GM23248 (cell line): ENCODE results near the gene EXTL1.

Experiments used
- EZH2 ChIP-seq: fragments of 200-600 bp; sonication (generic); IDR thresholded peaks from 2 replicates; pipeline ENCODE4 v1.6.1; 2018; ENCODE audit warnings: antibody characterized with exemption, mild to moderate bottlenecking; ENCODE audit not compliant: insufficient read depth, poor library complexity, severe bottlenecking
- EZH2phosphoT487 ChIP-seq: fragments of 200-600 bp; sonication (generic); IDR thresholded peaks from 2 replicates; pipeline ENCODE4 v1.6.1; 2018; ENCODE audit warnings: antibody characterized with exemption, moderate library complexity, mild to moderate bottlenecking, low read depth; ENCODE audit not compliant: insufficient read depth

DNA sequence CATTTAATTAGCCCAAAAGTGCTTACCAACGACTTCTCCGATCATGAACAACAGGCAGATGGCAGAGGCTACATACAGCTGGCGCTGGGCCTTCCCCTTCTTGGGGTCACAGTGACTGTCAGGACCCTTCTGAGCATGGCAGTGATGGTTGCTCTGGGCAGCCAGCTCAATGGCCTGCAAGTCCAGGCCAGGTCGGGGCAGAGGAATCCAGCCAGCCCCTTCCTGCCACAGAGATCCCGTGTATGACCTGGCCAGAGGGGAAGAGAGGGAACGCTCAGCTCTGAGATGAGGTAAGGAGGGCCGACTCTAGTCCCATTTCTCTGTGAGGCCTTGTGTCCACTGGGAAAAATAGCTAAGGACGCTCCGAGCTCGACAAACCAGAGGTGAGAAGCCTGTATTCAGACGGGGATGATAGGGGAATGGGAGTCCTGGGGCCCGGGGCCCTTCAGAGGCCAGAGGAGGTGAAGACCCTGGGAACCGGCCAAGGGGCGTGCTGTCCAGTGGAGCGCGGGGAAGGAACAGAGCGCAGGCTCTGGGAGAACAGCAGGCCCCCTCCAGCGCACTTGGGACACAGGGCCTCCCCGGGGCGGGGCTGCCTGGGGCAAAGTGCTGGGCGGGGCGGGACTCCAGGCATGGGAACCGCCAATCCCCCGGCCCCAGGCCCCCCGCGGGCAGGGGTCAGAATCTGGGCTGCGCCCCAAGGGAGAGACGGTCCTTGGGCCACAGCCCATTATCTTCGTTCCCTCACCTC, 23.6 kb downstream of the EXTL1 start:
- TF ChIP-seq EZH2, result no peak
- no peak for TF ChIP-seq EZH2phosphoT487
